AG04450 (cell line): ENCODE measurements around the gene MRGPRD. TPM values are rescaled to one million over a fixed set of nuclear protein-coding genes. Genes with fewer than 3 reads are reported as not detected.

Source experiments
- CTCF ChIA-PET: fragments of 300-600, 350-600 bp; formaldehyde crosslinking; extraction: SDS; loops from one replicate; lab custom pipeline; 2022; ENCODE audit warnings: antibody characterized with exemption, inconsistent platforms; lab: Charles Lee
- POLR2A ChIA-PET: fragments of 350-600 bp; formaldehyde crosslinking; extraction: SDS; loops from one replicate; lab custom pipeline; 2021; ENCODE audit warnings: antibody characterized with exemption, inconsistent platforms; lab: Yijun Ruan, JAX
- DNase-seq: peaks from one replicate; pipeline ENCODE4 v3.0.0-alpha.2; 2011; ENCODE audit warnings: low read depth, low spot score
- H3K27ac ChIP-seq: one replicate; pipeline ENCODE4 v1.5.1; 2012; ENCODE audit warnings: low read depth, low read length, control low read depth
- H3K27me3 ChIP-seq: one replicate; pipeline ENCODE4 v1.6.0; 2012; ENCODE audit warnings: low read length; ENCODE audit not compliant: control insufficient read depth, insufficient read depth
- H3K4me3 ChIP-seq: 2 replicates; pipeline ENCODE4 v1.5.1; 2011; ENCODE audit warnings: mild to moderate bottlenecking, low read depth, low read length, control low read depth
- H3K9me3 ChIP-seq: 2 replicates; pipeline ENCODE4 v1.5.1; 2012; ENCODE audit warnings: low read length; ENCODE audit not compliant: control insufficient read depth, insufficient read depth
- CTCF ChIP-seq: IDR thresholded peaks from 2 replicates; pipeline ENCODE4 v1.5.1; 2011; ENCODE audit warnings: low read depth, low read length, control low read depth, inconsistent platforms
- polyA plus RNA-seq: library from polyadenylated mRNA; depleted of rRNA; stranded (reverse); fragments of >200 nt; gene quantifications from 2 replicates; pipeline ENCODE4 v1.2.3, GENCODE V29; 2011

Gene MRGPRD
- polyA plus RNA-seq, 1 experiment: not detected

DNA sequence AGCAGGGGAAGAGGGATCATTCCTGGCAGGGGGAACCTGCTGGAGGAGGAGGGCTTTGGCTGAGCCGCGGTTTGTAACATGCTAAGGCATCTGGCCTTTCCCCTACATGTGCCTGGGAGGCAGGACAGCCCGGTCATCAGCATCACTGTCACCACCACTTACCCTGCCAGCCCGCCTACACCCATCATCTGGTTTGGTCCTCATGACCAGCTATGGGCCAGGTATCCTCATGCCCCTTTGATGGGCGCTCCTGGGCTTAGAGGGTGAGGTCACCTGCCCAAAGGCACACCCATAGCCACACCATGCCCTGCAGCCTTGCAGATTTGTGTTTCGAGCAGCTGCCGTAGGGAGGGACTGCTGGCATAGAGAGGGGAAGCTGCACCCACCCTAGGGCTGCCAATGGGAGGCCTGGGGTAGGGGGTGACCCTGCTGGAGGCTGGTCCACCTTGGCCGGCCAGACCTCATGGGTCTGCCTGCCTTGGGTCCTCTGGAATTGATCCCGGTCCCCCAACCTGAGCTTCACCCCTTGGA is 29.6 kb upstream of the MRGPRD start:
- Histone ChIP-seq H3K9me3 (no peaks in the 10 kb centered on the region; the same call in 1 of the 2 replicates), H3K27me3 (no peaks in the 10 kb centered on the region), H3K4me3 (peak overlapping the region; percentile 63), H3K27ac (peak overlapping the region; percentile 77)
- ChIA-PET POLR2A (interaction anchor here (0.5 to 3.9 kb wide), 6 partner anchors 9 to 997 kb away, joined by 3 to 27 read pairs (median 4); partner anchors contain the start of genes LTO1 and TPCN2), CTCF (interaction anchor here (0.6 to 2.2 kb wide), 6 partner anchors 16 to 634 kb away, joined by 3 to 12 read pairs (median 3); partner anchors contain the start of gene TPCN2)
- TF ChIP-seq CTCF: no peak
- DNase-seq: no peak

DNA sequence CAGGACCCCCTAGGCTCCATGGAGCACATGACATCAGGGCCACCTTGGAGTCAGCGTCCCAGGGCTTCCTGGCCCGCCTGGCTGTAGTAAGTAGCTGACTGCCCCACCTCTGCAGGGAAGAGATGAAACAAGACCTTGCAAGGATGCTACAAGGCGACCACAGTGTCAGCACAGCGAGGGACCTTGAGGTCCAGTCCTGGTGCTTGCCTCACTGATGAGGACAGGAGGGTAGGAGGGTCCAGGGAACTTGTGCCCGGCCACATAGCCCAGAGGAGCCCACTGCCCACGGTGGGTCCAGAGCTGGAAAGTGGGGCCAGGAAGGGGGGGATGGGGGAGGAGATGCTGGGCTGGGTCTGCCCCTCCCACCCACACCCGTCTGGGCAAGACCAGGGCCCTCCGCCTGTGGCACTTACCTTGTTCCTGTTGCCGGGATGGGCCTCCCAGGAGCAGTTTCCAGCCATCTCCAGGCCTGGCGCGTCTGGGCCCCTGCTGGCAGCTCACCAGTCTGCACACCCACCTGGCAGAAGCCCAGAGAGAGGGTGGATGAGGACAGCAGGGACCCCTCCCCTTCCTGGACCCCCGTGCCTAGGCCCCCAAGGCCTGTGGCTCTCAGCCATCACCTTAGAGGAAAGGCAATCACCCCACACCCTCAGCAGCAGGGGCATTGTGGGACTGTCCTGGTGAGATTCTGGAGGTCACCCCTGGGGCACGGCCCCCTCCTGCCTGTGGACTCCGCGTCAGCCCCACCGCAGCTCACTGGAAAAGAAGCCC is 28.8 kb upstream of the MRGPRD start:
- Histone ChIP-seq H3K4me3 (peak overlapping the region; percentile 63), H3K27me3 (no peaks in the 10 kb centered on the region), H3K27ac (peak overlapping the region; percentile 98), H3K9me3 (no peaks in the 10 kb centered on the region; the same call in 1 of the 2 replicates)
- no peak for TF ChIP-seq CTCF
- POLR2A ChIA-PET: interaction anchor here (1.5 kb wide), 1 partner anchor 66 kb away, joined by 5 read pairs; no protein-coding TSS in a partner anchor
- DNase-seq: no peak
- CTCF ChIA-PET: interaction anchor here (2.2 kb wide), 1 partner anchor 35 kb away, joined by 12 read pairs; no protein-coding TSS in a partner anchor

DNA sequence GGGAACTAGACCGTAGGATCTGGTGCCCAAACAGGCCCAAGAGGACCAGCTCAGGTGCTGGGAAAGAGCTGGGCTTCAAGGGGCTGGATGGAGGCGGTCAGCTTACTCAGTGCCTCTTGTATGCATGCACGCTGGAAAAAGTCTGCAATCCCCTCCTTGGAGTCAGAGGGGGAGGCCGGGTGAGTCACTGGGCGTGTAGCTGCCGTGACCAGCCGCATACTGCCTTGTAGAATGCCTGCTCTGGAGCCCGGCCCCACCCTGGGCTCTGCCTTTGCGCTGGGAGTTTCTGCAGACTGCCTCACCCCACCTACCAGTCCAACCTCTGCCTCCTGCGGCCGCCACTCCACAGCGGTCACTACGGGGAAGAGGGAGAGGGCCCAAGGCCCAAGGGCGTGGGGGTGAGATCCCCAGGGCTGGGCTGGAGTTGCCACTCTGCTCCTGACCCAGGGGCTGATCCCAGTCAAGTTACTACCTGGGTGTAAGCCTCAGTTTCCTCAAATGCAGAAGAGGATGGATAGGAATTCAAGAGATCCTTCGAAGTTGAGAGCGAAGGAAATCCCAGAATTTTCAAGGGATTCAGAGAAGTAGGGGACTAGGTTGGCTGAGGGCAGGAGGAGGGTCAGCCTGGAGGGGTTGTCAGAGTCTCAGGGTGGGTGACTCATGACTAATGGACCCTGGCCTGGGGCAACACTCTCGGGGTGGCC is 28.1 kb upstream of the MRGPRD start:
- CTCF ChIA-PET: interaction anchor here (1.3 to 1.9 kb wide), 2 partner anchors 35 to 80 kb away, joined by 3 to 7 read pairs; no protein-coding TSS in a partner anchor
- POLR2A ChIA-PET: interaction anchor here (0.6 to 1.3 kb wide), 4 partner anchors 27 to 332 kb away, joined by 3 to 12 read pairs (median 4); no protein-coding TSS in a partner anchor
- DNase-seq: peak; percentile 91
- Histone ChIP-seq H3K27ac (peak overlapping the region; percentile 98), H3K9me3 (no peaks in the 10 kb centered on the region; the same call in 1 of the 2 replicates), H3K27me3 (no peaks in the 10 kb centered on the region), H3K4me3 (peak overlapping the region; percentile 34)
- no peak for TF ChIP-seq CTCF

DNA sequence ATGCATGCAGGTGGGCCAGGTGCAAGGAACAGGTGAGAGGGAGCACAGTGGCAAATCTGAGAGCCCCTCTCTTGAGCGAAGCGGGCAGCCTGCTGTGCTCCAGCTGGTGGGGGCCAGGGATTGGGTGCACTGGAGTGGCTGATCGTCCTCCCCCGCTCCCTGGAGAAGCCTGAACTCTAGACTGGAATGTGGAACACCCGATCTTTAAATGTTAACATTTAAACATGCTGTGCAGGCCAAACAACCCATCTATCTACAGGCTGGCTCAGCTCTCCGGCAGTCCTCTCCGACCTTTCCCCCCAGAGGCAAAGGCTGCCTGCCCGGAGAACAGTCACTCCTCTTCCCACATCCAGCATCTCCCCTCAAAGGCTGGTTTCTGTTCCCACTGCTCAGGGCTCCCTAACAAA is 27.2 kb upstream of the MRGPRD start:
- Histone ChIP-seq H3K27me3 (no peaks in the 10 kb centered on the region), H3K4me3 (peak overlapping the region; percentile 34), H3K9me3 (no peaks in the 10 kb centered on the region; the same call in 1 of the 2 replicates), H3K27ac (peak overlapping the region; percentile 98)
- ChIA-PET CTCF (interaction anchor here (1.3 to 1.9 kb wide), 2 partner anchors 36 to 81 kb away, joined by 3 to 7 read pairs; no protein-coding TSS in a partner anchor), POLR2A (interaction anchor here (0.6 to 1.3 kb wide), 4 partner anchors 36 to 331 kb away, joined by 3 to 12 read pairs (median 4); no protein-coding TSS in a partner anchor)
- DNase-seq: no peak
- no peak for TF ChIP-seq CTCF
